HG03575 (cell line): Measurements from ENCODE around the gene RNF157.
"Not testable (repeated sequence)": the region's sequence is repeated elsewhere in the genome, so short reads cannot be mapped to it uniquely, and the experiment has no call there.

Experiments used
- ATAC-seq: cut with Tn5 transposase; IDR thresholded peaks from one replicate; pipeline ENCODE4 v1.9.1; 2021; ENCODE audit not compliant: unreplicated experiment, insufficient number of reproducible peaks, low FRiP score; ENCODE audit errors: extremely low read depth

Gene RNF157

GRCh38 chr17:76239538-76240274 is 587 bp downstream of the RNF157 start:
- ATAC-seq, result no peak

GRCh38 chr17:76238847-76239537 is 1.3 kb downstream of the RNF157 start:
- ATAC-seq, result no peak

GRCh38 chr17:76237859-76238313 is 2.4 kb downstream of the RNF157 start:
- ATAC-seq, result no peak

GRCh38 chr17:76236603-76237002 is 3.7 kb downstream of the RNF157 start:
- ATAC-seq, result no peak

GRCh38 chr17:76235883-76236282 is 4.4 kb downstream of the RNF157 start:
- no peak for ATAC-seq

- ATAC-seq, result no peak
These were observed 6.0 kb downstream of the RNF157 start for GRCh38 chr17:76234354-76234679.

GRCh38 chr17:76233588-76234353 is 6.5 kb downstream of the RNF157 start:
- ATAC-seq, result no peak

GRCh38 chr17:76232342-76232741 is 8.0 kb downstream of the RNF157 start:
- no peak for ATAC-seq

GRCh38 chr17:76226749-76227148 is 13.5 kb downstream of the RNF157 start:
- not testable (repeated sequence) for ATAC-seq

GRCh38 chr17:76225373-76226086 is 14.8 kb downstream of the RNF157 start:
- not testable (repeated sequence) for ATAC-seq

- no peak for ATAC-seq
These were observed 16.5 kb downstream of the RNF157 start for GRCh38 chr17:76223802-76224201.

GRCh38 chr17:76219670-76220383 is 20.5 kb downstream of the RNF157 start:
- ATAC-seq, result no peak

- ATAC-seq, result no peak
These were observed 23.2 kb downstream of the RNF157 start for GRCh38 chr17:76217081-76217480.

- ATAC-seq, result no peak
These were observed 26.8 kb downstream of the RNF157 start for GRCh38 chr17:76213491-76213890.

GRCh38 chr17:76208120-76208519 is 32.2 kb downstream of the RNF157 start:
- no peak for ATAC-seq

GRCh38 chr17:76207275-76208059 is 32.8 kb downstream of the RNF157 start:
- no peak for ATAC-seq

- not testable (repeated sequence) for ATAC-seq
These were observed 34.6 kb downstream of the RNF157 start for GRCh38 chr17:76205542-76206144.

GRCh38 chr17:76204277-76204676 is 36.0 kb downstream of the RNF157 start:
- ATAC-seq, result no peak
